Upper lobe of left lung (tissue), 4 donors: ENCODE measurements around the gene WDR45B.

Experiments
- EP300 ChIP-seq, 4 donors: sonication (generic); formaldehyde crosslinking; IDR thresholded peaks; one replicate each; pipeline ENCODE4 v1.5.1; 2017; ENCODE audit warnings: antibody characterized with exemption in 4 of 4, control low read depth in 2 of 4
- POLR2A ChIP-seq, 4 donors: fragments of 450-650 bp; IDR thresholded peaks; one replicate each; pipeline ENCODE4 v1.5.1; 2016 to 2017; ENCODE audit warnings: antibody characterized with exemption in 4 of 4, mild to moderate bottlenecking in 2 of 4
- POLR2AphosphoS5 ChIP-seq, 2 donors: sonication (generic); formaldehyde crosslinking; IDR thresholded peaks; one replicate each; pipeline ENCODE4 v1.5.1; 2017; ENCODE audit warnings: antibody characterized with exemption in 2 of 2
- TF ChIP-seq, protein P1 (sequence below), 6 experiments: fragments of 450-650 bp in 4 of 6; fragments of 200-600 bp in 2 of 6; sonication (generic) in 2 of 6; IDR thresholded peaks; one replicate each; pipeline ENCODE4 v1.5.1; 2016 to 2019; ENCODE audit warnings: antibody characterized with exemption in 6 of 6

DNA sequence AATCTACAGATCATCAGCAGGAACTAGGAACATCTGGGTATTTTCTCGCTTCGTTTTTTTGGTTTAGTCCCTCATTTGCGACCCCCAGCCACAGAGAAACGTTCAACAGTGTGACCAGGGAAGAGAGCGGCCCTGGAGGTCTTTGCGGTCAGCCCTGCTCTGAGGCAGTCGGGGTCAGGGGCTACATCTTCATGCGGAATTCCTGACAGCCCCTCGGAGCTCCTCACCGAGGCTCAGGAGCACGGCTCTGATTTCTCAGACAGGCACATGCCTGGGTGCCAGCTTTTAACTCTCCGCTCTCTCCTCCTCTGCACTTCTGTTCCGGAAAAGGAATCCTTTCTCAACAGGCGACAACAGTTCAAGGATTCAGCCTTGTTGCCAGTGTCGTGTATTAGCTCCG, 8.0 kb upstream of the WDR45B start:
- TF ChIP-seq EP300 (IDR thresholded peaks at IDR 0.05) (no peak), POLR2A (IDR thresholded peaks at IDR 0.05) (no peak), POLR2AphosphoS5 (IDR thresholded peaks at IDR 0.05) (no peak)
- TF ChIP-seq, protein P1, sequence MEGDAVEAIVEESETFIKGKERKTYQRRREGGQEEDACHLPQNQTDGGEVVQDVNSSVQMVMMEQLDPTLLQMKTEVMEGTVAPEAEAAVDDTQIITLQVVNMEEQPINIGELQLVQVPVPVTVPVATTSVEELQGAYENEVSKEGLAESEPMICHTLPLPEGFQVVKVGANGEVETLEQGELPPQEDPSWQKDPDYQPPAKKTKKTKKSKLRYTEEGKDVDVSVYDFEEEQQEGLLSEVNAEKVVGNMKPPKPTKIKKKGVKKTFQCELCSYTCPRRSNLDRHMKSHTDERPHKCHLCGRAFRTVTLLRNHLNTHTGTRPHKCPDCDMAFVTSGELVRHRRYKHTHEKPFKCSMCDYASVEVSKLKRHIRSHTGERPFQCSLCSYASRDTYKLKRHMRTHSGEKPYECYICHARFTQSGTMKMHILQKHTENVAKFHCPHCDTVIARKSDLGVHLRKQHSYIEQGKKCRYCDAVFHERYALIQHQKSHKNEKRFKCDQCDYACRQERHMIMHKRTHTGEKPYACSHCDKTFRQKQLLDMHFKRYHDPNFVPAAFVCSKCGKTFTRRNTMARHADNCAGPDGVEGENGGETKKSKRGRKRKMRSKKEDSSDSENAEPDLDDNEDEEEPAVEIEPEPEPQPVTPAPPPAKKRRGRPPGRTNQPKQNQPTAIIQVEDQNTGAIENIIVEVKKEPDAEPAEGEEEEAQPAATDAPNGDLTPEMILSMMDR (IDR thresholded peaks at IDR 0.05) = no peak
